Activated CD4-positive, alpha-beta T cell treated with anti-CD3 and anti-CD28 coated beads, Interleukin-2, amount 10 ng/mL, durations not matched to agents 24 days and 14 days (primary cell): Measurements from ENCODE around the gene KRTAP12-3. TPM values are rescaled to one million over a fixed set of nuclear protein-coding genes. Genes with fewer than 3 reads are reported as not detected.
A peak's percentile ranks its signal among the peaks of the same experiment; 100 is the strongest.
"Not testable (repeated sequence)": the region's sequence is repeated elsewhere in the genome, so short reads cannot be mapped to it uniquely, and the experiment has no call there.

Source experiments
- DNase-seq: peaks from one replicate; pipeline ENCODE4 v3.0.0; 2022
- H3K27ac Mint-ChIP-seq: one replicate; pipeline ENCODE4 v1.8.0; 2022; ENCODE audit warnings: mild to moderate bottlenecking, mixed read lengths
- H3K27me3 Mint-ChIP-seq: one replicate; pipeline ENCODE4 v1.8.0; 2022; ENCODE audit warnings: mixed read lengths
- H3K36me3 Mint-ChIP-seq: one replicate; pipeline ENCODE4 v1.8.0; 2022; ENCODE audit warnings: low read depth, mild to moderate bottlenecking, mixed read lengths
- H3K4me1 Mint-ChIP-seq: one replicate; pipeline ENCODE4 v1.8.0; 2021; ENCODE audit warnings: mixed read lengths
- H3K4me3 Mint-ChIP-seq: one replicate; pipeline ENCODE4 v1.8.0; 2022; ENCODE audit warnings: mild to moderate bottlenecking, moderate library complexity, mixed read lengths
- H3K9me3 Mint-ChIP-seq: one replicate; pipeline ENCODE4 v1.8.0; 2021; ENCODE audit warnings: mixed read lengths
- intact Hi-C: fragments of 100-400 bp; cut with micrococcal nuclease; formaldehyde crosslinking; loops from one replicate; pipeline ENCODE4 v1.15.1; 2023
- total RNA-seq: library from RNA; stranded (reverse); gene quantifications from 2 replicates; pipeline ENCODE4 v1.2.3, GENCODE V29; 2022

Gene KRTAP12-3
- total RNA-seq, 1 donor from 2014 or later = not detected

GRCh38 chr21:44649521-44650100 lies 8.1 kb upstream of the KRTAP12-3 start:
- peaks cover 8% of the 10 kb centered on the region for H3K4me1 Mint-ChIP-seq
- H3K9me3 Mint-ChIP-seq = peaks cover 5% of the 10 kb centered on the region
- H3K36me3 Mint-ChIP-seq = peaks cover 11% of the 10 kb centered on the region
- no peak overlapping the region for H3K27ac Mint-ChIP-seq
- intact Hi-C loops = loop anchor here (10.0 kb wide), 1 partner anchor 275 kb away; the partner anchor contains the start of gene ITGB2
- no peak overlapping the region for H3K4me3 Mint-ChIP-seq
- DNase-seq = no peak
- H3K27me3 Mint-ChIP-seq = peaks cover 2% of the 10 kb centered on the region

GRCh38 chr21:44650265-44650972 lies 7.3 kb upstream of the KRTAP12-3 start:
- H3K4me3 Mint-ChIP-seq = no peak overlapping the region
- H3K27ac Mint-ChIP-seq = no peak overlapping the region
- no peaks in the 10 kb centered on the region for H3K9me3 Mint-ChIP-seq
- DNase-seq = no peak
- H3K4me1 Mint-ChIP-seq = peaks cover 10% of the 10 kb centered on the region
- peaks cover 10% of the 10 kb centered on the region for H3K36me3 Mint-ChIP-seq
- intact Hi-C loops = loop anchor here (10.0 kb wide), 1 partner anchor 274 kb away; the partner anchor contains the start of gene ITGB2
- H3K27me3 Mint-ChIP-seq = peaks cover 2% of the 10 kb centered on the region

- intact Hi-C loops = loop anchor here (10.0 kb wide), 1 partner anchor 274 kb away; the partner anchor contains the start of gene ITGB2
These were observed 6.6 kb upstream of the KRTAP12-3 start for GRCh38 chr21:44650973-44651675.

GRCh38 chr21:44653123-44653522 lies 4.6 kb upstream of the KRTAP12-3 start:
- DNase-seq = no peak
- H3K4me3 Mint-ChIP-seq = no peak overlapping the region
- peaks cover 18% of the 10 kb centered on the region for H3K9me3 Mint-ChIP-seq
- intact Hi-C loops = loop anchor here (10.0 kb wide), 1 partner anchor 272 kb away; the partner anchor contains the start of gene ITGB2
- H3K27me3 Mint-ChIP-seq = no peaks in the 10 kb centered on the region
- H3K27ac Mint-ChIP-seq = no peak overlapping the region
- H3K4me1 Mint-ChIP-seq = peaks cover 29% of the 10 kb centered on the region
- H3K36me3 Mint-ChIP-seq = peaks cover 35% of the 10 kb centered on the region

More at GRCh38 chr21:44650973-44651675, 6.6 kb upstream of the KRTAP12-3 start:
- peaks cover under 1% of the 10 kb centered on the region for H3K9me3 Mint-ChIP-seq
- H3K36me3 Mint-ChIP-seq = peaks cover 15% of the 10 kb centered on the region
- peaks cover 2% of the 10 kb centered on the region for H3K27me3 Mint-ChIP-seq
- H3K4me1 Mint-ChIP-seq = peaks cover 12% of the 10 kb centered on the region
- H3K27ac Mint-ChIP-seq = no peak overlapping the region
- DNase-seq = no peak
- no peak overlapping the region for H3K4me3 Mint-ChIP-seq

- Mint-ChIP-seq H3K9me3 (peaks cover 26% of the 10 kb centered on the region), H3K36me3 (peaks cover 39% of the 10 kb centered on the region), H3K4me1 (peaks cover 37% of the 10 kb centered on the region), H3K27ac (peak overlapping the region; percentile 47), H3K4me3 (peak overlapping the region; percentile 21), H3K27me3 (no peaks in the 10 kb centered on the region)
- peak; percentile 69 for DNase-seq
- intact Hi-C loops = loop anchor here (10.0 kb wide), 1 partner anchor 271 kb away; the partner anchor contains the start of gene ITGB2
These were observed 3.8 kb upstream of the KRTAP12-3 start for GRCh38 chr21:44653656-44654575.

- Mint-ChIP-seq H3K4me3 (peak within 1 kb of the TSS; percentile 21), H3K27me3 (no peaks in the 10 kb centered on the region), H3K36me3 (peaks cover 42% of the 10 kb centered on the region), H3K9me3 (peaks cover 30% of the 10 kb centered on the region), H3K27ac (peak within 1 kb of the TSS; percentile 70), H3K4me1 (peaks cover 44% of the 10 kb centered on the region)
- intact Hi-C loops = loop anchor here (10.0 kb wide), 1 partner anchor 270 kb away; the partner anchor contains the start of gene ITGB2
- peak; percentile 59 for DNase-seq
These were observed 3.1 kb upstream of the KRTAP12-3 start, which contains the start of gene KRTAP12-4 for GRCh38 chr21:44654576-44655175. Gene KRTAP12-4 (minus strand): TSS chr21:44654659. CDS start chr21:44654614, 45 bp downstream.

GRCh38 chr21:44656868-44657267 lies 864 bp upstream of the KRTAP12-3 start:
- H3K27me3 Mint-ChIP-seq = peaks cover 2% of the 10 kb centered on the region
- H3K4me3 Mint-ChIP-seq = peak overlapping the region; percentile 56
- H3K36me3 Mint-ChIP-seq = peaks cover 45% of the 10 kb centered on the region

GRCh38 chr21:44658541-44658910 lies 794 bp downstream of the KRTAP12-3 start:
- DNase-seq = peak; percentile 61
- peak overlapping the region; percentile 56 for H3K4me3 Mint-ChIP-seq
- peaks cover 44% of the 10 kb centered on the region for H3K36me3 Mint-ChIP-seq
- H3K27ac Mint-ChIP-seq = peak overlapping the region; percentile 91
- H3K4me1 Mint-ChIP-seq = peaks cover 44% of the 10 kb centered on the region
- intact Hi-C loops = loop anchor here (10.0 kb wide), 1 partner anchor 266 kb away; the partner anchor contains the start of gene ITGB2
- peaks cover 43% of the 10 kb centered on the region for H3K9me3 Mint-ChIP-seq
- peaks cover 6% of the 10 kb centered on the region for H3K27me3 Mint-ChIP-seq

More at GRCh38 chr21:44656868-44657267, 864 bp upstream of the KRTAP12-3 start:
- Mint-ChIP-seq H3K9me3 (peaks cover 38% of the 10 kb centered on the region), H3K27ac (peak overlapping the region; percentile 91), H3K4me1 (peaks cover 44% of the 10 kb centered on the region)
- intact Hi-C loops = loop anchor here (10.0 kb wide), 1 partner anchor 268 kb away; the partner anchor contains the start of gene ITGB2
- peak; percentile 56 for DNase-seq

GRCh38 chr21:44658913-44659595 lies 1.3 kb downstream of the KRTAP12-3 start:
- peaks cover 40% of the 10 kb centered on the region for H3K36me3 Mint-ChIP-seq
- H3K27me3 Mint-ChIP-seq = peaks cover 6% of the 10 kb centered on the region
- H3K4me1 Mint-ChIP-seq = peaks cover 39% of the 10 kb centered on the region
- DNase-seq = peak; percentile 72
- H3K9me3 Mint-ChIP-seq = peaks cover 48% of the 10 kb centered on the region
- H3K27ac Mint-ChIP-seq = peak overlapping the region; percentile 91
- peak overlapping the region; percentile 56 for H3K4me3 Mint-ChIP-seq
- intact Hi-C loops = loop anchor here (10.0 kb wide), 1 partner anchor 266 kb away; the partner anchor contains the start of gene ITGB2

- DNase-seq, intact Hi-C loops, H3K27ac Mint-ChIP-seq, H3K4me3 Mint-ChIP-seq: not testable (repeated sequence)
- H3K9me3 Mint-ChIP-seq = peaks cover 47% of the 10 kb centered on the region
- peaks cover 15% of the 10 kb centered on the region for H3K27me3 Mint-ChIP-seq
- H3K4me1 Mint-ChIP-seq = peaks cover 30% of the 10 kb centered on the region
- H3K36me3 Mint-ChIP-seq = peaks cover 26% of the 10 kb centered on the region
These were observed 3.8 kb downstream of the KRTAP12-3 start for GRCh38 chr21:44661567-44661966.

GRCh38 chr21:44664691-44665090 lies 7.0 kb downstream of the KRTAP12-3 start:
- Mint-ChIP-seq H3K4me3 (no peak overlapping the region), H3K4me1 (no peaks in the 10 kb centered on the region), H3K36me3 (peaks cover 4% of the 10 kb centered on the region), H3K27ac (no peak overlapping the region), H3K27me3 (peaks cover 20% of the 10 kb centered on the region), H3K9me3 (peaks cover 28% of the 10 kb centered on the region)
- intact Hi-C loops = no loop called here
- DNase-seq = no peak
